Fibroblast of skin of right biceps (primary cell): ENCODE data around the gene CSMD2.

Experiments used
- DNase-seq: peaks from one replicate; pipeline ENCODE4 v3.0.0-alpha.2; 2013

CSMD2 gene

GRCh38 chr1:33946836-33947235 is 218.2 kb downstream of the CSMD2 start:
- no peak for DNase-seq

DNA sequence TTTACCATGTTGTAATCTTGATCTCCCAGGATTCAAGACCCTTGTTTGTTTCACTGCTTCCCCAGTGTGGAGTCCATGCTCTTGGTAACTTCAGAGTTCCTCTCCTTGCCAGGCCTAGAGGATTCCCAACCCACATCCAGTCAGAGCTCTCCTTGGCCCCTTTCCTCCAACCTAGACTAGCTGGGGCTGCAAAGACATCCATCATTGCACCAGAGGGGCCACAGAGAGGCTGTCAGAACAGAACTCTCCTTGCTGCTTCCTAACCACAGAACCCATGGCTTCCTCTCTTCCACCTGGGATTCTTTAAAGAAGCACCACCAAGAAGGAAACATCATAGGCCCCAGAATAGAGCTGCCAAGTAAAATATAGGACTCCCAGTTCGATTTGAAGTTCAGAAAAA is 220.2 kb downstream of the CSMD2 start:
- DNase-seq = no peak

DNA sequence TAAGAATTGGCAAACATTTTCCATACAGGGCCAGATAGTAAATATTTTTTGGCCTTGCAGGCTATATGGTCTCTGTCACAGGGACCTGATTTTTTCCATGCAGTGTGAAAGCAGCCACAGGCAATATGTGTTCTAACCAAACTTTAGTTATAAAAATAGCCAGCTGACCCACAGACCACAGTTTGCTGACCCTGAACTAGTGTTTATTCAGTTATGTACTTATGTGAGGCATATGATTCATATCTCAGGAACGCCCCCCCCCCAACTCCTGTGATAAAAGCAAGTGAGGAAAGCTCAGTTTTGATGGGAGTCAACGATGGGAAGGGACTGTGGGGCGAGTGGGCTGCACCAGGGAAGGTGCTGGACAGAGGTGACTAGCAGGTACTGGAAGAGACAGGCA is 221.1 kb downstream of the CSMD2 start:
- DNase-seq = peak; percentile 77

GRCh38 chr1:33932871-33933270 is 232.2 kb downstream of the CSMD2 start:
- DNase-seq = no peak

DNA sequence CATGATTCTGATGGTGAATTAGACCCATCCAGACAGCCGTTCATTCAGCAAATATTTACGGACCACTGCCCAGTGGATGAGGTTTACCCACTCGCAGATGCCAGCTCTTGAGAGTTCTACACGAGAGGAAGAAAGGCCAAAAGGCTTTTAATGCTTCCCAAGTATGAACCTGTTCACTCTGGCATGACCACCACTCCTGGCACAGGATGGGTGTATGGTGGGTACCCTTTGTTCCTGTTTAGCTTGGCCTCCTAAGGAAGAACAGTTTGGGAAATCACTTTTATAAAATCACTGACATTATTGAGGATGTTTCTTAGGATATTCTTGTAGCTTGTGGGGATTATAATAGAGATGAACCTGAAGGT is 233.9 kb downstream of the CSMD2 start:
- no peak for DNase-seq

DNA sequence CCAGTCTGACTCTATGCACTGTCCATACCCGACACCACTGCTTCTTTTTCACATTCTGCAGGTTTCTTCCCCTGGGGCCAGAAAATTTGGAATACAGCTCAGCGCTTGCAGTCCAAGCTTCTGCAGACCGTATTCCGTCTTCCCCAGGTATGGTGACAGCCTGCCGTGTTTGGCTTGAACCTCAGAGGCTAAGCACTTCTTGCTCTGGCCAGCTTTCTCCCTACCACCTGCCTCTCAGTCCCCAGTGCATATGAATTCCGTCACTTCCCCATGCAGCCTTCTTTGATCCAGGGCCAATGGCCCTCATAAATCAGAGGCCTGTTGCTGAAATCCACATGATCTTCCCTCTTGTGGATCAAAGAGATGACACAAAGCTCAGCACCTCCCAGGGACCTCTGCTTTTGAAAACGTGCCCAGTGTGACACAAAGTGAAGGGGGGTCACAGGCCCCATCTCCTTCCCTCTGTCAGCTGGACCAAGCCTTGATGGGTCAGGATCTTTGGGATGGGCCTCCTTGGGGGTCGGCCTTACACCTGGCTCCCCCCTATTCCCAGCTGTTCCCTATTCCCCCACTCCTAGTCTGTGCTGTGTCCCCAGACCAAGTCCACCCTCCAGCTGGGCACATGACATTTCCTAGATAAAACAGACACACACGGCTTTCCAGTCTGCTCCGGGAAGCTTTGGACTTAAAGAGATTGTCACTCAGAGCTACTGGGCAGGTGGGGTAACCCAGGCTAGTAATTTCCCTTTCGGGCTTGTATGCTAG is 234.5 kb downstream of the CSMD2 start:
- no peak for DNase-seq

- peak; percentile 40 for DNase-seq
Measured at GRCh38 chr1:33928251-33928650, 236.8 kb downstream of the CSMD2 start.

GRCh38 chr1:33927721-33928120 is 237.3 kb downstream of the CSMD2 start:
- no peak for DNase-seq

- DNase-seq = no peak
Measured at GRCh38 chr1:33925586-33925985, 239.4 kb downstream of the CSMD2 start.

GRCh38 chr1:33921281-33921680 is 243.7 kb downstream of the CSMD2 start:
- DNase-seq = no peak

DNA sequence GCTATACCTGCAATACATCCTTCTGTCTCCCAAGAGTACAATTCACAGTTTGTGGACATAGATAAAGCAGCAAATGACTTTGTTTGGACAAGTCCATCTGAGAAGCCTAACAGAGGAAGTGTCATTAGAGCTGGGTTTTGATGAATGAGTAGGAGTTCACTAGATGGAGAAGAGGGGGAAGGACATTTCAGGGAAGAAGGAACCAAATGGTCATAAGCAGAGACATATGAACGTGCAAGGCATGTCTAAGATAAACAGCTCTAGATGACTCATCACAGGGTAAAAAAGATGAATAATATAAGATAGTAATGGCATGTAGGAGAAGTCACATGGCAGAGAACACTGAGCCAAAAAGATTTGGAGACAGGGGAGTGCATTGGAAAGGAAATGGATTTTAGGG is 246.7 kb downstream of the CSMD2 start:
- peak; percentile 86 for DNase-seq

DNA sequence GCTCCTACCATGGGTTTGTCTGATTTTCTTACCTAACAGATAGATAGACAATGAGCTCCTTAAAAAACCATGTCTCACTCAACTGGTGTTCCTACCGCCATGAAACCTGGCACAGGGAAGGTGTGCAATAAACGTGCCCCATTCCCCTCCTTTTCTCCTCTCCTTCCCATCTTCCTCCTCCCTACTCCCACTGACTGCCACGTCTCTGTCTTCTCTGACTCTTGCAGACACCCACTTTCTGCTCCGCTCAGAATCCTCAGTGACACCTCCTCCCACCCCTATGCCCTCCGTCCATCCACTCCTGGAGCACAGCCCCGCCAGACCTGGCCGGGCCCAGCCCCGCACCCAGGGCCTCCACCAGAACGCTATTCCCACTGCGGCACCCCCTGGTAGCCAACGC is 248.2 kb downstream of the CSMD2 start:
- no peak for DNase-seq

DNA sequence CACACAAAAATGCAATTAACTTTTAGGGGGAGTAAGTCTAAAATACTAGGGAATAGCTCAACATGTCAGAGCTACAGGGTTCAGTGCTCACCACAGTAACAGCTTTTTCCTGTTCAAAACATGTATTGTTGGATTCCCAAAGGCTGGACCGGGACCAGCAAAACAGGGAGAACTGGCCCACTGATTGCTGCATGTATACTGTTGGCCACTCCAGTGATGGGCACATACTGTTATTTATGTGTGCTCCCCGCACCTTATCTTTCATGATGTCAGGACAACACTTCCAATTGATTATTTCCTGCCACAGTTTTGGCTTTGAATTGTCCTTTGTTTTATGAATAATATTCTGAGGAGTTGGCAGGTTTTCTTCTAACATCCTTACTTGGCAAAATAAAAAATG is 250.5 kb downstream of the CSMD2 start:
- DNase-seq = no peak

DNA sequence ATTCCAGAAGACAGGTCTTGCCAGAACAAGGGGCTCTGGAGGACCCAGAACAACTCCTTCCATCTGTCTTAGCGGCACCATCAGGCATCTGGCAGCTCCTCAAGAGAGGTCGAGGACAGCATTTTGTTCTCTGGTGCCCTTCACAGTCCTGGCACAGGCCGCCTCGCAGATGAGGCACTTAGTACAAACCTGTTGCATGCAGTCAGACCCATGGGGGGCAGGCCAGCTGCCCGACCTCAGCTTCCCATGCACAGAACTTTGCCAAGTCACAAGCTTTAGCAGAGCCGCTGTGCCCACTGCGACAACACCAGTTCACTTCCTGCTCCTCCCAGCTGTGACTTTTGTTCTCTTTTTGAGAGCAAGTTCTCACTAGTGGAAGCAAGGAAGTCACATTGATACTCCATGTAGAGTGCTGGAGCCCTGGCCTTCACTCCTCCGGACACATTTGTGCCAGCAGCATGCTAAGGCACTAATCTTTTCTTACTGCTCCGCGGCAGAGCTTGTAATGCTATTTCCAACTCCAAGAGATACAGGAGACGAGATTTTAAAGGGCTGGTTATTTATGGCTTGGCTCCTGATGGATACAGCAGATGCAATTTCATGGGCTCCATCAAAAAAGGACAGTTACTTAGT is 256.6 kb downstream of the CSMD2 start:
- DNase-seq = no peak

- no peak for DNase-seq
Measured at GRCh38 chr1:33906156-33906555, 258.9 kb downstream of the CSMD2 start.

GRCh38 chr1:33905241-33905640 is 259.8 kb downstream of the CSMD2 start:
- DNase-seq = no peak

DNA sequence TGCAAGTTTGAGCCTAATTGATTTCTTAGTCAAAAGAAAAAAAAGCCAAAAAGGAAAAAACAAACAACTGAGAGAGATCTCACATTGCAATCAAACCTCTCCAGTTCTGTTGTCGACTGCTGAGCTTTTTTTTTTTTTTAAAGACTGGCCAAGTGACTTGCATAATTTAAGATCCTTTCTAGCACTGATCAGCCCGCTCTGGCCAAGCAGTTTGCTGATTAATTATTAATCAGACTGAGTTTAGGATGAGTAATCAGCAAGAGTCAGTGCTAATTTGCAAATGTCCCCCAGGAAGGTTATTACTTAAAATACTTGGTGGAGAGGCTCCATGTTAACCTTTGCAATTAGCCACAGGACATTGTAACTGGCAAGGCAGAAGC is 261.8 kb downstream of the CSMD2 start:
- DNase-seq = peak; percentile 64

GRCh38 chr1:33902486-33903209 is 262.4 kb downstream of the CSMD2 start:
- peak; percentile 60 for DNase-seq

- no peak for DNase-seq
Measured at GRCh38 chr1:33899746-33900145, 265.3 kb downstream of the CSMD2 start.

- no peak for DNase-seq
Measured at GRCh38 chr1:33898881-33899280, 266.1 kb downstream of the CSMD2 start.

DNA sequence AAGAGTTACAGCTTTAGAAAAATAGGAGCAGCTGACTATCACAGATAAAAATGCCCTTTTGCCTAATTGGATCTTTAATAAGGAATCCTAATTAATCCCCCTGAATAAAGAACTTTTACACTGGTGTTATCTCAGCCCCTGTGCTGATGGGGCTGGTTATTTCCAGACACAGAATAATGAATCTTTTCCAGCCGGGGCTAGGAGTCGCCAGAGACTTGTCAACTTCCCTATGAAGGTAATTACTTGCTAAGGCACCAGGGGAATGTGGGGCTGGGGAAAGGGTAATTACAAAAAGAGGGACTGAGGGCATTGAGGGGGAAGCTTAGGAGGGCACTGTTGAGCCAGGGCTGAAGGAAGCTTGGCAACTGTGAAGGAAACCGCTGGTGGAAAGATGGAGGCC is 266.6 kb downstream of the CSMD2 start:
- no peak for DNase-seq

DNA sequence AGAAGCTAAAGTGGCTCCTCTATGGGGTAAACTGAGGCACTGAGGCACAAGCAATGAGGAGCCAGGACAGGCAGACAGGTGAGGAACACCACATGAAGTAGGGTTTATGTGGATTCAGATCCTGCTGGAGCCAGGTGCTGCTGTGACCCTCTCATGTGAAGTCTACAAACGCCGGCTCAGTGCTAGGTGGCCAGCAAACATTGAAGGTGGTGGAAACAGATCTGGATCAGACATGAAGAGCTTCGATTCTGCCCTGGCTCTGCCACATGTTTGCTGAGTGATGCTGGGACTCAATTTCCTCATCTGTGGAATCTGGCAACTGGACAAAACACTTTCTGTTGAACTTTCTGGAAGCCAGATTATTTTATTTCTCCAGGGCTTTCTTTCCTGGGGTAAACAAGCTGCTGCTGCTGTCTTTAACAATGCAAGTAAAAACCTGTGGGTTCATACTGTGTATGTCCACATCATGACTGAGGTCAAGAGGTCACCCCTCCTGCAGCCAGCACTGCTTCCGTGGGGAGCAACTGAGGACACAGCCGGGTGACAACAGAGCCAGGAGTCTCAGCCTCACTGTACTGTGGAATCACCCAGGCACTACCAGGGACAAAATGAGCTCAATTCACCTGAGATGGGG is 267.8 kb downstream of the CSMD2 start:
- no peak for DNase-seq

DNA sequence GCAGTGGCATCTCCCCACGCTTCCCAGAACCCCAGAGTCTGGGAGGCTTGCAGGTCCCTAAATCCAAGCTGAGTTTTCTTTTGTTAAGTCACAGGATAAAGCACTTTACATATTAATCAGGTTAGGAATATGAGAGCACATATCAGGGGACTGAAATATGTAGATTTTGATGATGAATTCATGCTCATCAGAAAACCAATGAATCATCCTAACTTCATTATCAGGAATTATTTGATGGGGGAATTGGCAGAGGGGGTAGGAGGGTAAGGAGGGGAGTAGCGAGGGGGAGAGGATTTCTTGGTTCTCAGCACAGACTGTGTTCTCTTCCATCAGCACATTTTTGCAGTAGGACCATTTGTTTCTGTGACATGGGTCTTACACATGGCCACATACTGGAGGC is 269.1 kb downstream of the CSMD2 start:
- DNase-seq = no peak

- no peak for DNase-seq
Measured at GRCh38 chr1:33895396-33895795, 269.6 kb downstream of the CSMD2 start.
